ENCODE measurements around the gene RFLNA.

DNA sequence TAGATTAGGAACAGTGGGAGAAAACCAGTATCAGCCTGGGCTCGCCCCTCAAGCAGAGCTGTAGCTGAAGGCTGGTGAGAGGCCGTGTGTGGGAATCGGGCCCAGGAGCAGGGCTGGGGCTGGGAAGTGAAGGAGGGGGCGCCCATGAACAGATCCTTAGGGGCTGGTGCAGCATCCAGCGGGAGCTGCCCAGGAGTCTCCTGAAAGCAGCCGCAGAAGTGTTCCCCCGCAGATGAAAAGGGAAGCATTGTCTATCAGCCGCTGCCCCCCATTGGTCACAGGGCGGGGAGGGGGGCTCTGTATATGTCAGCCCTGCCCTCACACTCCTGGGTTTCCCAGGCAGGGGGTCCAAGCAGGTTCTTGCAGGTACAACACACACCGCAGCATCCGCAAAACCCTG lies 15.6 kb upstream of the RFLNA start:
- TF ChIP-seq, protein P1, sequence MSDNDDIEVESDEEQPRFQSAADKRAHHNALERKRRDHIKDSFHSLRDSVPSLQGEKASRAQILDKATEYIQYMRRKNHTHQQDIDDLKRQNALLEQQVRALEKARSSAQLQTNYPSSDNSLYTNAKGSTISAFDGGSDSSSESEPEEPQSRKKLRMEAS (IDR thresholded peaks at IDR 0.05; ENCODE audit: low read depth, low read length) = no peak
- TF ChIP-seq, protein P2, sequence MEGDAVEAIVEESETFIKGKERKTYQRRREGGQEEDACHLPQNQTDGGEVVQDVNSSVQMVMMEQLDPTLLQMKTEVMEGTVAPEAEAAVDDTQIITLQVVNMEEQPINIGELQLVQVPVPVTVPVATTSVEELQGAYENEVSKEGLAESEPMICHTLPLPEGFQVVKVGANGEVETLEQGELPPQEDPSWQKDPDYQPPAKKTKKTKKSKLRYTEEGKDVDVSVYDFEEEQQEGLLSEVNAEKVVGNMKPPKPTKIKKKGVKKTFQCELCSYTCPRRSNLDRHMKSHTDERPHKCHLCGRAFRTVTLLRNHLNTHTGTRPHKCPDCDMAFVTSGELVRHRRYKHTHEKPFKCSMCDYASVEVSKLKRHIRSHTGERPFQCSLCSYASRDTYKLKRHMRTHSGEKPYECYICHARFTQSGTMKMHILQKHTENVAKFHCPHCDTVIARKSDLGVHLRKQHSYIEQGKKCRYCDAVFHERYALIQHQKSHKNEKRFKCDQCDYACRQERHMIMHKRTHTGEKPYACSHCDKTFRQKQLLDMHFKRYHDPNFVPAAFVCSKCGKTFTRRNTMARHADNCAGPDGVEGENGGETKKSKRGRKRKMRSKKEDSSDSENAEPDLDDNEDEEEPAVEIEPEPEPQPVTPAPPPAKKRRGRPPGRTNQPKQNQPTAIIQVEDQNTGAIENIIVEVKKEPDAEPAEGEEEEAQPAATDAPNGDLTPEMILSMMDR (IDR thresholded peaks at IDR 0.05; ENCODE audit: low read depth, low read length) = no peak
- no peak for TF ChIP-seq POLR2A (IDR thresholded peaks at IDR 0.05; ENCODE audit: extremely low read depth, insufficient read length)

Measured in NB4 (cell line).